ENCODE data around the gene RD3L. TPM values are rescaled to one million over a fixed set of nuclear protein-coding genes. Genes with fewer than 3 reads are reported as not detected.

The RD3L gene
- total RNA-seq, 4 donors from 2014 or later: not detected

- no peak for DNase-seq (ENCODE audit: low spot score in 2 of 2)
- intact Hi-C loops (cut with DNase I; ENCODE audit: low total_unique reads): no loop called here
- no peak for TF ChIP-seq POLR2A (IDR thresholded peaks at IDR 0.05)
- no peak for TF ChIP-seq CTCF (IDR thresholded peaks at IDR 0.05)
- WGBS, 2 donors: 74 to 75% methylated on average over 4 of the region's 4 CpGs
- H3K4me3 ChIP-seq (ENCODE audit: low read depth, poor library complexity, severe bottlenecking): no peak overlapping the region
Measured at GRCh38 chr14:103898204-103898603, 44.1 kb downstream of the RD3L start.

- WGBS, 2 donors: 83 to 84% methylated on average over 26 of the region's 27 CpGs
- TF ChIP-seq CTCF (IDR thresholded peaks at IDR 0.05): no peak
- TF ChIP-seq POLR2A (IDR thresholded peaks at IDR 0.05): no peak
- intact Hi-C loops (cut with DNase I; ENCODE audit: low total_unique reads): no loop called here
- no peak for DNase-seq (ENCODE audit: low spot score in 2 of 2)
- H3K4me3 ChIP-seq (ENCODE audit: low read depth, poor library complexity, severe bottlenecking): no peak overlapping the region
Measured at GRCh38 chr14:103897075-103897947, 45.0 kb downstream of the RD3L start.

- no peak overlapping the region for H3K4me3 ChIP-seq (ENCODE audit: low read depth, poor library complexity, severe bottlenecking)
- TF ChIP-seq POLR2A (IDR thresholded peaks at IDR 0.05): no peak
- no peak for TF ChIP-seq CTCF (IDR thresholded peaks at IDR 0.05)
- DNase-seq (ENCODE audit: low spot score in 2 of 2): no peak
- intact Hi-C loops (cut with DNase I; ENCODE audit: low total_unique reads): no loop called here
- 64 to 70% methylated on average over 6 of the region's 6 CpGs for WGBS, 2 donors
Measured at GRCh38 chr14:103896578-103896977, 45.8 kb downstream of the RD3L start.

- intact Hi-C loops (cut with DNase I; ENCODE audit: low total_unique reads): no loop called here
- 60 to 64% methylated on average over 4 to 5 of the region's 7 CpGs for WGBS, 2 donors
- H3K4me3 ChIP-seq (ENCODE audit: low read depth, poor library complexity, severe bottlenecking): no peak overlapping the region
- TF ChIP-seq POLR2A (IDR thresholded peaks at IDR 0.05) (no peak), CTCF (IDR thresholded peaks at IDR 0.05) (no peak)
- DNase-seq (ENCODE audit: low spot score in 2 of 2): no peak
Measured at GRCh38 chr14:103894723-103895059, 47.6 kb downstream of the RD3L start.

GRCh38 chr14:103894034-103894722, 48.2 kb downstream of the RD3L start:
- 59 to 64% methylated on average over 12 to 22 of the region's 26 CpGs for WGBS, 2 donors

More at GRCh38 chr14:103894034-103894722, 48.2 kb downstream of the RD3L start:
- TF ChIP-seq POLR2A (IDR thresholded peaks at IDR 0.05) (no peak), CTCF (IDR thresholded peaks at IDR 0.05) (no peak)
- no peak for DNase-seq (ENCODE audit: low spot score in 2 of 2)
- no peak overlapping the region for H3K4me3 ChIP-seq (ENCODE audit: low read depth, poor library complexity, severe bottlenecking)
- intact Hi-C loops (cut with DNase I; ENCODE audit: low total_unique reads): no loop called here

All from lower leg skin (tissue), 4 donors.